Sigmoid colon (tissue), 7 donors: ENCODE results near the gene FSTL4. TPM values are rescaled to one million over a fixed set of nuclear protein-coding genes. Genes with fewer than 3 reads are reported as not detected.
A peak's percentile ranks its signal among the peaks of the same experiment; 100 is the strongest.

Experiments used
- DNase-seq: peaks from one replicate; pipeline ENCODE4 v3.0.0-alpha.2; 2019
- H3K27ac ChIP-seq, 4 donors: fragments of 200-600 bp; sonication (generic); one replicate each; pipeline ENCODE4 v1.5.1; 2016 to 2019; ENCODE audit warnings: mild to moderate bottlenecking in 1 of 4
- H3K27me3 ChIP-seq, 3 donors: fragments of 200-600 bp; sonication (generic); one replicate each; pipeline ENCODE4 v1.5.1; 2019; ENCODE audit warnings: mild to moderate bottlenecking in 1 of 3
- H3K36me3 ChIP-seq, 4 donors: fragments of 200-600 bp; sonication (generic); one replicate each; pipeline ENCODE4 v1.5.1; 2016 to 2019
- H3K4me1 ChIP-seq, 4 donors: fragments of 200-600 bp; sonication (generic); one replicate each; pipeline ENCODE4 v1.5.1; 2017 to 2019
- H3K4me3 ChIP-seq, 4 donors: fragments of 200-600 bp; sonication (generic); one replicate each; pipeline ENCODE4 v1.5.1; 2017 to 2019; ENCODE audit warnings: mild to moderate bottlenecking in 2 of 4, moderate library complexity in 1 of 4
- H3K9me3 ChIP-seq, 4 donors: fragments of 200-600 bp in 3 of 4; sonication (generic) in 3 of 4; one replicate each; pipeline versions ENCODE4 v1.5.1 to v1.6.1; 2013 to 2019
- CTCF ChIP-seq, 4 experiments: fragments of 450-650 bp in 3 of 4; fragments of 200-600 bp in 1 of 4; IDR thresholded peaks; one replicate each; pipeline ENCODE4 v1.5.1; 2016 to 2019; ENCODE audit warnings: antibody characterized with exemption in 4 of 4, mild to moderate bottlenecking in 3 of 4, moderate library complexity in 2 of 4
- EP300 ChIP-seq, 4 donors: sonication (generic); formaldehyde crosslinking; IDR thresholded peaks; one replicate each; pipeline ENCODE4 v1.6.1; 2017; ENCODE audit warnings: antibody characterized with exemption in 4 of 4
- POLR2A ChIP-seq, 2 donors: fragments of 450-650 bp; IDR thresholded peaks; one replicate each; pipeline ENCODE4 v1.6.1; 2016; ENCODE audit warnings: antibody characterized with exemption in 2 of 2, mild to moderate bottlenecking in 2 of 2, moderate library complexity in 2 of 2
- POLR2AphosphoS5 ChIP-seq, 4 donors: sonication (generic); formaldehyde crosslinking; IDR thresholded peaks; one replicate each; pipeline ENCODE4 v1.6.1; 2017; ENCODE audit warnings: antibody characterized with exemption in 4 of 4
- WGBS, 2 donors: extraction: QIAGEN DNeasy Blood & Tissue Kit; methylation state at CpG; one replicate each; pipeline ENCODE4 v1.1.7; 2013; 5-methylcytosine and 5-hydroxymethylcytosine counted together
- intact Hi-C: fragments of 100-400 bp; cut with DNase I; formaldehyde crosslinking; loops from one replicate; pipeline ENCODE4 v1.15.1; 2023
- polyA plus RNA-seq, 3 donors: library from polyadenylated mRNA; stranded (reverse); fragments of 200-250 nt; gene quantifications; one replicate each; pipeline ENCODE4 v1.2.3, GENCODE V29; 2013
- total RNA-seq, 4 donors: library from RNA; depleted of rRNA; stranded (reverse); fragments of >200 nt; gene quantifications; one replicate each; pipeline ENCODE4 v1.1.0, GENCODE V29; 2016
- donor health status: healthy with polysubstance abuse.
- donor health status: Bipolar disorder and iron deficiency.
- donor health status: healthy.

FSTL4 gene
- total and polyA plus RNA-seq, 7 donors = 0.23 to 0.45 (median 0.28) TPM; not detected in 4

- Histone ChIP-seq H3K4me3 (no peak overlapping the region), H3K27ac (no peak overlapping the region), H3K4me1 (no peaks in the 10 kb centered on the region), H3K9me3 (no peaks in the 10 kb centered on the region), H3K36me3 (no peaks in the 10 kb centered on the region), H3K27me3 (no peaks in the 10 kb centered on the region)
- TF ChIP-seq POLR2A (IDR thresholded peaks at IDR 0.05) (no peak), EP300 (IDR thresholded peaks at IDR 0.05) (no peak), POLR2AphosphoS5 (IDR thresholded peaks at IDR 0.05) (no peak), CTCF (IDR thresholded peaks at IDR 0.05) (no peak)
- no peak for DNase-seq
- WGBS, 2 donors = 92 to 93% methylated on average over 6 of the region's 6 CpGs
- intact Hi-C loops = no loop called here
Measured at GRCh38 chr5:133464013-133464412, 148.3 kb downstream of the FSTL4 start.

- DNase-seq = no peak
- TF ChIP-seq POLR2AphosphoS5 (IDR thresholded peaks at IDR 0.05) (no peak), EP300 (IDR thresholded peaks at IDR 0.05) (no peak), POLR2A (IDR thresholded peaks at IDR 0.05) (no peak), CTCF (IDR thresholded peaks at IDR 0.05) (no peak)
- Histone ChIP-seq H3K27ac (no peak overlapping the region), H3K9me3 (no peaks in the 10 kb centered on the region), H3K4me3 (no peak overlapping the region), H3K36me3 (no peaks in the 10 kb centered on the region), H3K4me1 (no peaks in the 10 kb centered on the region), H3K27me3 (no peaks in the 10 kb centered on the region)
- intact Hi-C loops = no loop called here
- WGBS, 2 donors = 86 to 90% methylated on average over 5 of the region's 5 CpGs
Measured at GRCh38 chr5:133461796-133462516, 150.4 kb downstream of the FSTL4 start.

GRCh38 chr5:133460172-133460758 is 152.1 kb downstream of the FSTL4 start:
- Histone ChIP-seq H3K9me3 (no peaks in the 10 kb centered on the region), H3K4me3 (no peak overlapping the region), H3K27ac (no peak overlapping the region), H3K36me3 (no peaks in the 10 kb centered on the region), H3K27me3 (no peaks in the 10 kb centered on the region), H3K4me1 (no peaks in the 10 kb centered on the region)
- peak in 1 of 4 experiments; percentile 10 for TF ChIP-seq CTCF (IDR thresholded peaks at IDR 0.05)
- TF ChIP-seq POLR2AphosphoS5 (IDR thresholded peaks at IDR 0.05) = no peak
- no peak for TF ChIP-seq EP300 (IDR thresholded peaks at IDR 0.05)
- TF ChIP-seq POLR2A (IDR thresholded peaks at IDR 0.05) = no peak
- intact Hi-C loops = no loop called here
- WGBS, 2 donors = 67 to 70% methylated on average over 12 of the region's 12 CpGs
- no peak for DNase-seq

- no peak for DNase-seq
- H3K4me3 ChIP-seq = no peak overlapping the region
- intact Hi-C loops = no loop called here
- no peaks in the 10 kb centered on the region for H3K9me3 ChIP-seq
- WGBS, 2 donors = 88% methylated on average over 7 of the region's 7 CpGs
- TF ChIP-seq POLR2AphosphoS5 (IDR thresholded peaks at IDR 0.05) (no peak), POLR2A (IDR thresholded peaks at IDR 0.05) (no peak), CTCF (IDR thresholded peaks at IDR 0.05) (no peak), EP300 (IDR thresholded peaks at IDR 0.05) (no peak)
- no peak overlapping the region for H3K27ac ChIP-seq
- H3K36me3 ChIP-seq = no peaks in the 10 kb centered on the region
- no peaks in the 10 kb centered on the region for H3K27me3 ChIP-seq
- no peaks in the 10 kb centered on the region for H3K4me1 ChIP-seq
Measured at GRCh38 chr5:133459474-133460160, 152.7 kb downstream of the FSTL4 start.
